SK-N-MC (cell line): ENCODE data around the gene CLCN7.
"Not testable (repeated sequence)": the region's sequence is repeated elsewhere in the genome, so short reads cannot be mapped to it uniquely, and the experiment has no call there.

Experiments
- DNase-seq: peaks from one replicate; pipeline ENCODE4 v3.0.0-alpha.2; 2011; ENCODE audit warnings: low read depth, low spot score
- H3K27ac ChIP-seq: fragments of 200-600 bp; sonication (generic); 2 replicates; pipeline ENCODE4 v1.5.1; 2016; ENCODE audit warnings: mixed run types
- H3K36me3 ChIP-seq: fragments of 200-600 bp; sonication (generic); 2 replicates; pipeline ENCODE4 v1.6.1; 2017; ENCODE audit warnings: antibody characterized with exemption, low read length, mixed read lengths; ENCODE audit not compliant: insufficient read depth
- H3K4me3 ChIP-seq: fragments of 200-600 bp; sonication (generic); 2 replicates; pipeline ENCODE4 v1.5.1; 2016
- H3K9ac ChIP-seq: fragments of 200-600 bp; sonication (generic); 2 replicates; pipeline ENCODE4 v1.8.0; 2017; ENCODE audit warnings: mixed run types, mixed read lengths; ENCODE audit not compliant: insufficient read length
- H3K9me3 ChIP-seq: fragments of 200-600 bp; sonication (generic); 2 replicates; pipeline ENCODE4 v1.6.1; 2017; ENCODE audit warnings: low read depth, mild to moderate bottlenecking, antibody characterized with exemption, low read length, moderate library complexity, mixed read lengths
- EZH2 ChIP-seq: fragments of 200-600 bp; sonication (generic); IDR thresholded peaks from one replicate; pipeline ENCODE4 v1.6.1; 2017; ENCODE audit warnings: antibody characterized with exemption
- FOXP2 ChIP-seq: optimal IDR thresholded peaks from 2 replicates; pipeline ENCODE3; 2011; ENCODE audit warnings: mild to moderate bottlenecking, moderate library complexity; ENCODE audit not compliant: insufficient read depth; ENCODE audit errors: extremely low read length, control extremely low read depth
- POLR2AphosphoS5 ChIP-seq: IDR thresholded peaks from 2 replicates; pipeline ENCODE4 v1.6.1; 2012; ENCODE audit warnings: mild to moderate bottlenecking, low read depth, low read length, borderline replicate concordance

The CLCN7 gene

DNA sequence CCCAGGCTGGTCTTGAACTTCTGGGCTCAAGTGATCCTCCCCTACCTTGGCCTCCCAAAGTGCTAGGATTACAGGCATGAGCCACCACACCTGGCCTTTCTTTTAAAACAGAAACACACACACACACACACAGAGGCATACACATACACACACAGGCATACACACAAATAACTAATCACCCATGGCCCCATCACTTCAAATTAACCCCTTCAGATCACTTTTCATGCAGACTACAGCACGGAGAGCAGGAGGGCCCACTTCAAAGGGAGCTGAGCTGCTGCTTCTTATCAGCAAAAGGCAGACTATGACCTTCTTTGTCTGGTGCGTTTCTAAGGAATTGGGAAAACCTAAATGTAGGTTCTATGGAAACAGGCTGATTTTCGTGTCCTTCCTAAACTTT lies 1.9 kb downstream of the CLCN7 start:
- no peaks in the 10 kb centered on the region for H3K9me3 ChIP-seq
- no peak for TF ChIP-seq FOXP2
- TF ChIP-seq EZH2: no peak
- no peak for TF ChIP-seq POLR2AphosphoS5
- DNase-seq: no peak
- no peak overlapping the region for H3K4me3 ChIP-seq
- H3K27ac ChIP-seq: no peak overlapping the region
- H3K36me3 ChIP-seq: no peaks in the 10 kb centered on the region
- no peak overlapping the region for H3K9ac ChIP-seq

GRCh38 chr16:1471569-1472194 lies 3.1 kb downstream of the CLCN7 start:
- Histone ChIP-seq H3K4me3 (no peak overlapping the region), H3K36me3 (no peaks in the 10 kb centered on the region), H3K9ac (no peak overlapping the region), H3K27ac (no peak overlapping the region), H3K9me3 (no peaks in the 10 kb centered on the region)
- TF ChIP-seq POLR2AphosphoS5: no peak
- no peak for TF ChIP-seq EZH2
- no peak for TF ChIP-seq FOXP2
- DNase-seq: no peak

- no peaks in the 10 kb centered on the region for H3K36me3 ChIP-seq
- no peak overlapping the region for H3K9ac ChIP-seq
- TF ChIP-seq FOXP2: no peak
- TF ChIP-seq EZH2: no peak
- TF ChIP-seq POLR2AphosphoS5: no peak
- no peaks in the 10 kb centered on the region for H3K9me3 ChIP-seq
- no peak for DNase-seq
- H3K27ac ChIP-seq: no peak overlapping the region
- no peak overlapping the region for H3K4me3 ChIP-seq
These were observed 4.2 kb downstream of the CLCN7 start for GRCh38 chr16:1470481-1471251.

GRCh38 chr16:1469693-1470201 lies 5.1 kb downstream of the CLCN7 start:
- Histone ChIP-seq H3K9ac (no peak overlapping the region), H3K9me3 (no peaks in the 10 kb centered on the region), H3K4me3 (no peak overlapping the region), H3K27ac (no peak overlapping the region), H3K36me3 (no peaks in the 10 kb centered on the region)
- no peak for DNase-seq
- TF ChIP-seq FOXP2 (no peak), POLR2AphosphoS5 (no peak), EZH2 (no peak)

DNA sequence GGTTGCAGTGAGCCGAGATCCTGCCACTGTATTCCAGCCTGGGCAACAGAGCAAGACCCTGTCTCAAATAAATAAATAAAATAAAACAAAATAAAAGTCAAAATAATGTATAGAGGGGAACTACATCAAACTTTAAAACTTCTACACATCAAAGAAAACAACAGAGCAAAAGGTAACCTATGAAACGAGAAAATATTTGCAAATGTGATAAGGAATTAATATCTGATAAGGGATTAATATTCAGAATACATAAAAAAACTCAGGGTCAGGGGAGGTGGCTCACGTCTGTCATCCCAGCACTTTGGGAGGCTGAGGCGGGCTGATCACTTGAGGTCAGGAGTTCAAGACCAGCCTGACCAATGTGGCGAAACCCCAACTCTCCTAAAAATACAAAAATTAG lies 5.7 kb downstream of the CLCN7 start:
- not testable (repeated sequence) for H3K36me3 ChIP-seq, H3K4me3 ChIP-seq, H3K27ac ChIP-seq, H3K9ac ChIP-seq, H3K9me3 ChIP-seq, DNase-seq

GRCh38 chr16:1468426-1468810 lies 6.4 kb downstream of the CLCN7 start:
- Histone ChIP-seq H3K9ac (no peak overlapping the region), H3K4me3 (no peak overlapping the region), H3K27ac (no peak overlapping the region), H3K36me3 (no peaks in the 10 kb centered on the region), H3K9me3 (no peaks in the 10 kb centered on the region)
- TF ChIP-seq EZH2 (no peak), POLR2AphosphoS5 (no peak), FOXP2 (no peak)
- DNase-seq: no peak

DNA sequence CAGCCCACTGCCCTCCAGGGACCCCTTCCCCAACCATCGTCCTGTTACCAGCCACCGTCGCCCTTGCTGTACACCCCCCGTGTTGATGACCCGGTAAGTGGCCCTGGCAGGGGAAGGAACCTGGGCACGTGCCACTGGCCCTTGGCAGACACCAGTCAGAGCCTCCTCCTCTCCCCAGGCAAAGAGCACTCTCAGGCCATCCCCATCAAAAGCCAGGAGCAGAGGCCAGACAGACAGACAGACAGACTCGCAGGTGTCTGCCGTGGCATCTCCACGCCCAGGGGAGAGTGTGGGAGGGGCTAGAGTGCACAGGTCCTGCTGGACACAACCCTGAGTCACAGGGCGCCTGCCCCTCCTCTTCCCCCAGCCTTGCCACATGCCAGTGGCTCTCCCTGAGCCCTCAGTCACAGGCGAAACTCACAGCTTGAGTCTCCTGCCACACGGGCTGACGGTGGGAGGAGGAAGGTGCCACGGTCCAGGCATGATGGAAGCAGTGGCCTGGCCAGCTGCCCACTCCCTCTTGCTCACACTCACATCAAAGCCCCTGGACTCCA lies 7.8 kb downstream of the CLCN7 start:
- DNase-seq: no peak
- H3K9ac ChIP-seq: no peak overlapping the region
- H3K36me3 ChIP-seq: no peaks in the 10 kb centered on the region
- H3K9me3 ChIP-seq: no peaks in the 10 kb centered on the region
- no peak overlapping the region for H3K4me3 ChIP-seq
- TF ChIP-seq POLR2AphosphoS5 (no peak), EZH2 (no peak), FOXP2 (no peak)
- no peak overlapping the region for H3K27ac ChIP-seq

DNA sequence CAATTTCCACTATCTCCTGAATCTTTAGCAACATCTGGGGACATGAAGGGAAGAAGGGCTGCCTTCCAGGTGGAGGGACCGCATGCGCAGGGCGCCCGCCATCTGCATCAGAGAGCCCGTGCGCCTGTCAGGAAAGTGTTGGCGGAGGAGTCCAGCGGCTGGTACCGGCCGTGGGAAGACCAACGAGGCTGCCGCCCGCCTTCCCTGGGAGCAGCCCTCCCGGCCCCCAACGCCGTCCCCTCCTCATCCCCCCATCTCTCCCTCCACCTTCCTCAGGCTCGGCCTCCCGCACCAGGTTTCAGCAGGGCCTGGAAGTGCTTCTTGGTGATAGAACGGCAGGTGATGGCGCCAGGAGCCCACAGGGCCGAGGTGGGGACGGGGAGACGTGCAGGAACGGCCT lies 8.8 kb downstream of the CLCN7 start:
- Histone ChIP-seq H3K4me3 (no peak overlapping the region), H3K36me3 (no peaks in the 10 kb centered on the region), H3K27ac (no peak overlapping the region), H3K9me3 (no peaks in the 10 kb centered on the region), H3K9ac (no peak overlapping the region)
- TF ChIP-seq EZH2 (no peak), FOXP2 (no peak), POLR2AphosphoS5 (no peak)
- no peak for DNase-seq

- Histone ChIP-seq H3K9ac (no peak overlapping the region), H3K36me3 (no peaks in the 10 kb centered on the region; the same call in 1 of the 2 replicates), H3K27ac (no peak overlapping the region), H3K4me3 (no peak overlapping the region), H3K9me3 (no peaks in the 10 kb centered on the region)
- no peak for DNase-seq
- no peak for TF ChIP-seq EZH2
- no peak for TF ChIP-seq POLR2AphosphoS5
- TF ChIP-seq FOXP2: no peak
These were observed 9.3 kb downstream of the CLCN7 start for GRCh38 chr16:1465567-1465915.
